HL-60 (cell line): ENCODE results near the gene RWDD2A.
A peak's percentile ranks its signal among the peaks of the same experiment; 100 is the strongest.

ENCODE experiments used
- DNase-seq, 2 experiments: peaks; one replicate each; pipeline ENCODE4 v3.0.0-alpha.2; 2010 to 2020; ENCODE audit warnings: low read depth in 1 of 2, low spot score in 1 of 2
- H3K27ac ChIP-seq: fragments of 250-450 bp; sonication (Bioruptor Pico); replicated peaks from 2 replicates; pipeline ENCODE4 v1.5.1; 2020; ENCODE audit warnings: mild to moderate bottlenecking, moderate library complexity
- H3K27me3 ChIP-seq: fragments of 250-450 bp; sonication (Bioruptor Pico); 2 replicates; pipeline ENCODE4 v1.5.1; 2021; ENCODE audit warnings: mild to moderate bottlenecking, moderate library complexity; ENCODE audit not compliant: insufficient read depth, poor library complexity, severe bottlenecking
- H3K4me3 ChIP-seq: replicated peaks from 2 replicates; pipeline ENCODE4 v1.5.1; 2011; ENCODE audit warnings: mild to moderate bottlenecking, control low read depth, low read length; ENCODE audit not compliant: insufficient read depth
- CTCF ChIP-seq: IDR thresholded peaks from one replicate; pipeline ENCODE4 v1.5.1; 2011; ENCODE audit warnings: low read length, control low read depth, inconsistent platforms; ENCODE audit not compliant: insufficient read depth
- GABPA ChIP-seq: IDR thresholded peaks from 2 replicates; pipeline ENCODE4 v1.6.1; 2012; ENCODE audit warnings: low read depth
- POLR2AphosphoS5 ChIP-seq: IDR thresholded peaks from 2 replicates; pipeline ENCODE4 v1.6.1; 2012; ENCODE audit warnings: low read depth
- REST ChIP-seq: IDR thresholded peaks from 2 replicates; pipeline ENCODE4 v1.6.1; 2012; ENCODE audit warnings: low read depth; ENCODE audit not compliant: insufficient replicate concordance
- SPI1 ChIP-seq: IDR thresholded peaks from 2 replicates; pipeline ENCODE4 v1.6.1; 2012; ENCODE audit warnings: low read depth, mild to moderate bottlenecking, borderline replicate concordance

RWDD2A gene

GRCh38 chr6:83192456-83192855 is 701 bp upstream of the RWDD2A start:
- DNase-seq: no peak
- H3K27me3 ChIP-seq: no peaks in the 10 kb centered on the region
- H3K4me3 ChIP-seq: peak overlapping the region; percentile 79
- H3K27ac ChIP-seq: no peak overlapping the region; the same call in 1 of the 2 replicates
- TF ChIP-seq REST (no peak), CTCF (no peak)

- DNase-seq: no peak
- Histone ChIP-seq H3K27me3 (no peaks in the 10 kb centered on the region), H3K27ac (no peak overlapping the region; the same call in 1 of the 2 replicates), H3K4me3 (peak overlapping the region; percentile 79)
- TF ChIP-seq POLR2AphosphoS5: no peak
- TF ChIP-seq GABPA: no peak
- TF ChIP-seq SPI1: no peak
- TF ChIP-seq CTCF: no peak
- no peak for TF ChIP-seq REST
Measured at GRCh38 chr6:83193747-83194566, 800 bp downstream of the RWDD2A start.

GRCh38 chr6:83198486-83199172 is 5.5 kb downstream of the RWDD2A start:
- H3K27ac ChIP-seq: no peak overlapping the region
- no peak for TF ChIP-seq GABPA
- TF ChIP-seq POLR2AphosphoS5: no peak
- no peak for TF ChIP-seq CTCF
- TF ChIP-seq SPI1: no peak
- TF ChIP-seq REST: no peak
- DNase-seq: no peak
- no peaks in the 10 kb centered on the region for H3K27me3 ChIP-seq
- H3K4me3 ChIP-seq: no peak overlapping the region
